GM23338 (cell line): Measurements from ENCODE around the gene ENTPD8.

Experiments
- CREB1 ChIP-seq: fragments of 250-450 bp; sonication (Bioruptor Pico); IDR thresholded peaks from 2 replicates; pipeline ENCODE4 v1.5.0; 2020; ENCODE audit warnings: low read depth, mild to moderate bottlenecking, moderate library complexity
- EZH2 ChIP-seq: fragments of 200-600 bp; sonication (generic); IDR thresholded peaks from one replicate; pipeline ENCODE4 v1.8.0; 2017; ENCODE audit warnings: antibody characterized with exemption, mild to moderate bottlenecking, low read depth; ENCODE audit not compliant: unreplicated experiment
- TF ChIP-seq, protein P1 (sequence below), 2 experiments: fragments of 200-600 bp in 1 of 2; sonication (generic) in 1 of 2; conservative IDR thresholded peaks; 2 replicates each; pipeline versions ENCODE4 v1.5.1 to v1.6.1; 2016 to 2017; ENCODE audit warnings: antibody characterized with exemption in 2 of 2, low read depth in 2 of 2, mild to moderate bottlenecking in 2 of 2, moderate library complexity in 1 of 2
- TF ChIP-seq, protein P2 (sequence below): IDR thresholded peaks from one replicate; pipeline ENCODE4 v1.6.1; 2018; ENCODE audit warnings: antibody characterized with exemption; ENCODE audit not compliant: unreplicated experiment

- TF ChIP-seq, protein P1, sequence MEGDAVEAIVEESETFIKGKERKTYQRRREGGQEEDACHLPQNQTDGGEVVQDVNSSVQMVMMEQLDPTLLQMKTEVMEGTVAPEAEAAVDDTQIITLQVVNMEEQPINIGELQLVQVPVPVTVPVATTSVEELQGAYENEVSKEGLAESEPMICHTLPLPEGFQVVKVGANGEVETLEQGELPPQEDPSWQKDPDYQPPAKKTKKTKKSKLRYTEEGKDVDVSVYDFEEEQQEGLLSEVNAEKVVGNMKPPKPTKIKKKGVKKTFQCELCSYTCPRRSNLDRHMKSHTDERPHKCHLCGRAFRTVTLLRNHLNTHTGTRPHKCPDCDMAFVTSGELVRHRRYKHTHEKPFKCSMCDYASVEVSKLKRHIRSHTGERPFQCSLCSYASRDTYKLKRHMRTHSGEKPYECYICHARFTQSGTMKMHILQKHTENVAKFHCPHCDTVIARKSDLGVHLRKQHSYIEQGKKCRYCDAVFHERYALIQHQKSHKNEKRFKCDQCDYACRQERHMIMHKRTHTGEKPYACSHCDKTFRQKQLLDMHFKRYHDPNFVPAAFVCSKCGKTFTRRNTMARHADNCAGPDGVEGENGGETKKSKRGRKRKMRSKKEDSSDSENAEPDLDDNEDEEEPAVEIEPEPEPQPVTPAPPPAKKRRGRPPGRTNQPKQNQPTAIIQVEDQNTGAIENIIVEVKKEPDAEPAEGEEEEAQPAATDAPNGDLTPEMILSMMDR (conservative IDR thresholded peaks at IDR 0.05; ENCODE audit: low read depth in 2 of 2) = no peak
- TF ChIP-seq, protein P2, sequence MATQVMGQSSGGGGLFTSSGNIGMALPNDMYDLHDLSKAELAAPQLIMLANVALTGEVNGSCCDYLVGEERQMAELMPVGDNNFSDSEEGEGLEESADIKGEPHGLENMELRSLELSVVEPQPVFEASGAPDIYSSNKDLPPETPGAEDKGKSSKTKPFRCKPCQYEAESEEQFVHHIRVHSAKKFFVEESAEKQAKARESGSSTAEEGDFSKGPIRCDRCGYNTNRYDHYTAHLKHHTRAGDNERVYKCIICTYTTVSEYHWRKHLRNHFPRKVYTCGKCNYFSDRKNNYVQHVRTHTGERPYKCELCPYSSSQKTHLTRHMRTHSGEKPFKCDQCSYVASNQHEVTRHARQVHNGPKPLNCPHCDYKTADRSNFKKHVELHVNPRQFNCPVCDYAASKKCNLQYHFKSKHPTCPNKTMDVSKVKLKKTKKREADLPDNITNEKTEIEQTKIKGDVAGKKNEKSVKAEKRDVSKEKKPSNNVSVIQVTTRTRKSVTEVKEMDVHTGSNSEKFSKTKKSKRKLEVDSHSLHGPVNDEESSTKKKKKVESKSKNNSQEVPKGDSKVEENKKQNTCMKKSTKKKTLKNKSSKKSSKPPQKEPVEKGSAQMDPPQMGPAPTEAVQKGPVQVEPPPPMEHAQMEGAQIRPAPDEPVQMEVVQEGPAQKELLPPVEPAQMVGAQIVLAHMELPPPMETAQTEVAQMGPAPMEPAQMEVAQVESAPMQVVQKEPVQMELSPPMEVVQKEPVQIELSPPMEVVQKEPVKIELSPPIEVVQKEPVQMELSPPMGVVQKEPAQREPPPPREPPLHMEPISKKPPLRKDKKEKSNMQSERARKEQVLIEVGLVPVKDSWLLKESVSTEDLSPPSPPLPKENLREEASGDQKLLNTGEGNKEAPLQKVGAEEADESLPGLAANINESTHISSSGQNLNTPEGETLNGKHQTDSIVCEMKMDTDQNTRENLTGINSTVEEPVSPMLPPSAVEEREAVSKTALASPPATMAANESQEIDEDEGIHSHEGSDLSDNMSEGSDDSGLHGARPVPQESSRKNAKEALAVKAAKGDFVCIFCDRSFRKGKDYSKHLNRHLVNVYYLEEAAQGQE = no peak
- TF ChIP-seq CREB1 (CRISPR knock-in tag) (no peak), EZH2 (no peak)
Measured at GRCh38 chr9:137432687-137433348, 8.3 kb downstream of the ENTPD8 start.
